Measurements from ENCODE around the gene LTV1. TPM values are rescaled to one million over a fixed set of nuclear protein-coding genes. Genes with fewer than 3 reads are reported as not detected.
A peak's percentile ranks its signal among the peaks of the same experiment; 100 is the strongest.

The LTV1 gene
- total and polyA plus RNA-seq, 9 donors: 27.8 to 44.2 (median 40.7) TPM

GRCh38 chr6:143902827-143903226, 59.7 kb downstream of the LTV1 start:
- no peak overlapping the region for H3K4me3 ChIP-seq (ENCODE audit: low read length)
- H3K4me1 ChIP-seq (ENCODE audit: control insufficient read depth, insufficient read depth, low read length): peaks cover 19% of the 10 kb centered on the region
- 69% methylated on average over 2 of the region's 2 CpGs for WGBS (ENCODE audit: insufficient coverage)
- peak; percentile 31 for DNase-seq
- H3K27me3 ChIP-seq (ENCODE audit: control insufficient read depth, insufficient read depth, low read length): no peaks in the 10 kb centered on the region
- peak overlapping the region; percentile 89 for H3K27ac ChIP-seq (ENCODE audit: low read length)
- peaks cover 2% of the 10 kb centered on the region for H3K36me3 ChIP-seq (ENCODE audit: control insufficient read depth, insufficient read depth, low read length)
- H3K9me3 ChIP-seq (replicated peaks; ENCODE audit: control insufficient read depth, low read depth, low read length): no peaks in the 10 kb centered on the region

- no CpG with 5 or more reads among the region's 1 CpG for WGBS (ENCODE audit: insufficient coverage)
- no peak overlapping the region for H3K4me3 ChIP-seq (ENCODE audit: low read length)
- no peaks in the 10 kb centered on the region for H3K4me1 ChIP-seq (ENCODE audit: control insufficient read depth, insufficient read depth, low read length)
- no peaks in the 10 kb centered on the region for H3K27me3 ChIP-seq (ENCODE audit: control insufficient read depth, insufficient read depth, low read length)
- H3K36me3 ChIP-seq (ENCODE audit: control insufficient read depth, insufficient read depth, low read length): peaks cover 2% of the 10 kb centered on the region
- peaks cover 12% of the 10 kb centered on the region for H3K9me3 ChIP-seq (replicated peaks; ENCODE audit: control insufficient read depth, low read depth, low read length)
- no peak for DNase-seq
- no peak overlapping the region for H3K27ac ChIP-seq (ENCODE audit: low read length)
These were observed 67.9 kb downstream of the LTV1 start for GRCh38 chr6:143911028-143911427.

GRCh38 chr6:143912671-143913070, 69.5 kb downstream of the LTV1 start:
- Histone ChIP-seq H3K36me3 (ENCODE audit: control insufficient read depth, insufficient read depth, low read length) (no peaks in the 10 kb centered on the region), H3K4me3 (ENCODE audit: low read length) (no peak overlapping the region), H3K4me1 (ENCODE audit: control insufficient read depth, insufficient read depth, low read length) (no peaks in the 10 kb centered on the region), H3K27ac (ENCODE audit: low read length) (no peak overlapping the region), H3K27me3 (ENCODE audit: control insufficient read depth, insufficient read depth, low read length) (no peaks in the 10 kb centered on the region), H3K9me3 (replicated peaks; ENCODE audit: control insufficient read depth, low read depth, low read length) (peaks cover 12% of the 10 kb centered on the region)
- DNase-seq: no peak
- 83% methylated on average over 1 of the region's 1 CpG for WGBS (ENCODE audit: insufficient coverage)

Other genes starting within 250 kb of the LTV1 start
- gene PHACTR2, start 165.4 kb upstream of the LTV1 start, total RNA-seq: 66.5 TPM
- gene PHACTR2, start 165.4 kb upstream of the LTV1 start, polyA plus RNA-seq (ENCODE audit: insufficient read depth in 1 of 8, insufficient read length in 8 of 8, low replicate concordance in 1 of 8): 10 to 100 TPM; 19.5 to 37.3 (median 33.3) TPM
- gene ZC2HC1B, start 21.1 kb downstream of the LTV1 start, total RNA-seq: 0.53 TPM
- not detected for gene ZC2HC1B, start 21.1 kb downstream of the LTV1 start, polyA plus RNA-seq (ENCODE audit: insufficient read depth in 1 of 8, insufficient read length in 8 of 8, low replicate concordance in 1 of 8)
- gene PLAGL1, start 164.9 kb downstream of the LTV1 start, total RNA-seq: 105 TPM
- 100 to 1,000 TPM; 165 to 298 (median 243) TPM for gene PLAGL1, start 164.9 kb downstream of the LTV1 start, polyA plus RNA-seq (ENCODE audit: insufficient read depth in 1 of 8, insufficient read length in 8 of 8, low replicate concordance in 1 of 8)

Data from muscle of leg (tissue), 11 donors.